SK-N-SH treated with all-trans-retinoic acid at 6 μM for 48 hours (cell line): ENCODE data around the gene GPR55.

Source experiments
- ATAC-seq: fragments of 200-7000 bp; cut with Tn5 transposase; 3 replicates; pipeline ENCODE4 v1.9.1; 2020; ENCODE audit warnings: mild to moderate bottlenecking, moderate library complexity
- ARNTL ChIP-seq: fragments of 450-650 bp; formaldehyde crosslinking; IDR thresholded peaks from 2 replicates; pipeline ENCODE4 v1.5.0; 2020; ENCODE audit warnings: low read depth, mild to moderate bottlenecking, moderate library complexity, borderline replicate concordance
- CREB5 ChIP-seq: fragments of 250-450 bp; sonication (Bioruptor Pico); IDR thresholded peaks from 2 replicates; pipeline ENCODE4 v1.5.1; 2020; ENCODE audit warnings: low read depth, mild to moderate bottlenecking, moderate library complexity
- CSDC2 ChIP-seq: fragments of 250-450 bp; sonication (Bioruptor Pico); IDR thresholded peaks from 2 replicates; pipeline ENCODE4 v1.5.0; 2020; ENCODE audit warnings: mild to moderate bottlenecking, moderate library complexity
- CSRNP3 ChIP-seq: fragments of 250-450 bp; sonication (Bioruptor Pico); IDR thresholded peaks from 2 replicates; pipeline ENCODE4 v1.5.1; 2021; ENCODE audit warnings: mild to moderate bottlenecking, moderate library complexity
- GLIS3 ChIP-seq: fragments of 250-450 bp; sonication (Bioruptor Pico); IDR thresholded peaks from 2 replicates; pipeline ENCODE4 v1.5.0; 2020; ENCODE audit warnings: mild to moderate bottlenecking, moderate library complexity
- ISL1 ChIP-seq: fragments of 250-450 bp; sonication (Bioruptor Pico); IDR thresholded peaks from 2 replicates; pipeline ENCODE4 v2.1.2; 2022; ENCODE audit warnings: mild to moderate bottlenecking, moderate library complexity
- OSR1 ChIP-seq: fragments of 250-450 bp; sonication (Bioruptor Pico); IDR thresholded peaks from 2 replicates; pipeline ENCODE4 v1.8.0; 2022; ENCODE audit warnings: moderate library complexity, mild to moderate bottlenecking, inconsistent platforms
- PATZ1 ChIP-seq: fragments of 250-450 bp; sonication (Bioruptor Pico); IDR thresholded peaks from 2 replicates; pipeline ENCODE4 v1.8.0; 2020; ENCODE audit warnings: mild to moderate bottlenecking, moderate library complexity, borderline replicate concordance
- POU6F1 ChIP-seq: fragments of 250-450 bp; sonication (Bioruptor Pico); IDR thresholded peaks from 2 replicates; pipeline ENCODE4 v1.8.0; 2021; ENCODE audit warnings: low read depth, mild to moderate bottlenecking, moderate library complexity, borderline replicate concordance
- PPARA ChIP-seq: fragments of 250-450 bp; sonication (Bioruptor Pico); IDR thresholded peaks from 2 replicates; pipeline ENCODE4 v1.5.0; 2020; ENCODE audit warnings: mild to moderate bottlenecking, borderline replicate concordance
- RARB ChIP-seq: fragments of 250-450 bp; sonication (Bioruptor Pico); IDR thresholded peaks from 2 replicates; pipeline ENCODE4 v1.8.0; 2021; ENCODE audit warnings: mild to moderate bottlenecking, moderate library complexity
- SNAI2 ChIP-seq: fragments of 250-450 bp; sonication (Bioruptor Pico); IDR thresholded peaks from 2 replicates; pipeline ENCODE4 v1.5.0; 2020; ENCODE audit warnings: mild to moderate bottlenecking, moderate library complexity
- TCF4 ChIP-seq: fragments of 250-450 bp; sonication (Bioruptor Pico); IDR thresholded peaks from 2 replicates; pipeline ENCODE4 v1.8.0; 2021; ENCODE audit warnings: mild to moderate bottlenecking, moderate library complexity, borderline replicate concordance
- TSHZ2 ChIP-seq: fragments of 250-450 bp; sonication (Bioruptor Pico); IDR thresholded peaks from 2 replicates; pipeline ENCODE4 v1.5.0; 2020; ENCODE audit warnings: mild to moderate bottlenecking, moderate library complexity
- ZC3H10 ChIP-seq: fragments of 250-450 bp; sonication (Bioruptor Pico); IDR thresholded peaks from 2 replicates; pipeline ENCODE4 v1.5.1; 2021; ENCODE audit warnings: mild to moderate bottlenecking, moderate library complexity
- ZFP3 ChIP-seq: fragments of 250-450 bp; sonication (Bioruptor Pico); IDR thresholded peaks from 2 replicates; pipeline ENCODE4 v1.5.0; 2020; ENCODE audit warnings: mild to moderate bottlenecking, moderate library complexity
- ZFP30 ChIP-seq: fragments of 450-650 bp; formaldehyde crosslinking; IDR thresholded peaks from 2 replicates; pipeline ENCODE4 v1.5.0; 2022; ENCODE audit warnings: mild to moderate bottlenecking, moderate library complexity
- ZNF565 ChIP-seq: fragments of 450-650 bp; formaldehyde crosslinking; conservative IDR thresholded peaks from 2 replicates; pipeline ENCODE4 v1.5.0; 2020; ENCODE audit warnings: low read depth, mild to moderate bottlenecking, moderate library complexity
- ZNF70 ChIP-seq: fragments of 450-650 bp; formaldehyde crosslinking; IDR thresholded peaks from 2 replicates; pipeline ENCODE4 v1.5.0; 2020; ENCODE audit warnings: mild to moderate bottlenecking, moderate library complexity
- ZNF8 ChIP-seq: fragments of 450-650 bp; formaldehyde crosslinking; IDR thresholded peaks from 2 replicates; pipeline ENCODE4 v1.5.0; 2020; ENCODE audit warnings: mild to moderate bottlenecking, moderate library complexity

Gene GPR55

GRCh38 chr2:230879891-230880290 lies 45.2 kb downstream of the GPR55 start:
- TF ChIP-seq CREB5 (CRISPR knock-in tag) (no peak), OSR1 (CRISPR knock-in tag) (no peak), ZNF565 (no peak), GLIS3 (CRISPR knock-in tag) (no peak), ZFP30 (CRISPR knock-in tag) (no peak), POU6F1 (CRISPR knock-in tag) (no peak), PPARA (CRISPR knock-in tag) (no peak), TCF4 (CRISPR knock-in tag) (no peak), ISL1 (CRISPR knock-in tag) (no peak), TSHZ2 (CRISPR knock-in tag) (no peak), RARB (CRISPR knock-in tag) (no peak)
- TF ChIP-seq, all 23 proteins: peak for 0
- no peak for ATAC-seq

GRCh38 chr2:230879271-230879882 lies 45.7 kb downstream of the GPR55 start:
- TF ChIP-seq CSRNP3 (CRISPR knock-in tag) (no peak), GLIS3 (CRISPR knock-in tag) (no peak), ZC3H10 (CRISPR knock-in tag) (no peak), ZNF70 (no peak), TCF4 (CRISPR knock-in tag) (no peak), ZNF565 (no peak), ISL1 (CRISPR knock-in tag) (no peak), POU6F1 (CRISPR knock-in tag) (no peak), CSDC2 (CRISPR knock-in tag) (no peak), ZNF8 (CRISPR knock-in tag) (no peak), ZFP3 (CRISPR knock-in tag) (no peak), PATZ1 (no peak), OSR1 (CRISPR knock-in tag) (no peak), TSHZ2 (CRISPR knock-in tag) (no peak), ARNTL (CRISPR knock-in tag) (no peak), SNAI2 (CRISPR knock-in tag) (no peak)
- TF ChIP-seq, all 23 proteins: peak for 0
- ATAC-seq, result no peak
